CD8-positive, alpha-beta memory T cell (primary cell): ENCODE results near the gene SMARCAL1. TPM values are rescaled to one million over a fixed set of nuclear protein-coding genes. Genes with fewer than 3 reads are reported as not detected.

ENCODE experiments used
- CTCF ChIA-PET: fragments of 350-600 bp; sonication (Branson Sonifier 250); formaldehyde crosslinking; loops from one replicate; lab custom pipeline; 2021; ENCODE audit warnings: antibody characterized with exemption; lab: Charles Lee
- POLR2A ChIA-PET: fragments of 350-600 bp; sonication (Branson Sonifier 250); formaldehyde crosslinking; loops from one replicate; lab custom pipeline; 2021; ENCODE audit warnings: antibody characterized with exemption; lab: Charles Lee
- DNase-seq, 5 donors: peaks; one replicate each; pipeline versions ENCODE4 v3.0.0 to v3.0.0-alpha.2; 2020 to 2022; ENCODE audit warnings: mixed read lengths in 1 of 5
- H3K27ac ChIP-seq: one replicate; pipeline ENCODE4 v1.7.0; 2013; ENCODE audit warnings: low read depth, mild to moderate bottlenecking, low read length, moderate library complexity
- H3K27me3 ChIP-seq: 2 replicates; pipeline ENCODE4 v1.7.0; 2013; ENCODE audit warnings: low read length, mild to moderate bottlenecking; ENCODE audit not compliant: insufficient read depth, poor library complexity, severe bottlenecking
- H3K36me3 ChIP-seq: 2 replicates; pipeline ENCODE4 v1.7.0; 2013; ENCODE audit warnings: mild to moderate bottlenecking, low read length, moderate library complexity; ENCODE audit not compliant: insufficient read depth
- H3K4me1 ChIP-seq: 2 replicates; pipeline ENCODE4 v1.7.0; 2013; ENCODE audit warnings: mild to moderate bottlenecking, low read length, moderate library complexity; ENCODE audit not compliant: insufficient read depth
- H3K4me3 ChIP-seq: 2 replicates; pipeline ENCODE4 v1.7.0; 2013; ENCODE audit warnings: mild to moderate bottlenecking, low read length
- H3K9me3 ChIP-seq: 2 replicates; pipeline ENCODE4 v1.7.0; 2013; ENCODE audit warnings: mild to moderate bottlenecking, low read length
- H3K27ac Mint-ChIP-seq, 8 donors: one replicate each; pipeline ENCODE4 v1.8.0; 2020 to 2021; ENCODE audit warnings: mixed read lengths in 8 of 8, mild to moderate bottlenecking in 6 of 8, inconsistent platforms in 3 of 8, moderate library complexity in 3 of 8
- H3K27me3 Mint-ChIP-seq, 2 donors: one replicate each; pipeline ENCODE4 v1.8.0; 2020 to 2021; ENCODE audit warnings: mixed read lengths in 2 of 2, mild to moderate bottlenecking in 1 of 2, moderate library complexity in 1 of 2
- H3K36me3 Mint-ChIP-seq, 3 donors: one replicate each; pipeline ENCODE4 v1.8.0; 2020 to 2021; ENCODE audit warnings: mixed read lengths in 3 of 3, inconsistent platforms in 1 of 3, mild to moderate bottlenecking in 1 of 3
- H3K4me1 Mint-ChIP-seq, 3 donors: one replicate each; pipeline ENCODE4 v1.8.0; 2020 to 2021; ENCODE audit warnings: mixed read lengths in 3 of 3, inconsistent platforms in 1 of 3, mild to moderate bottlenecking in 1 of 3
- H3K4me3 Mint-ChIP-seq, 7 donors: one replicate each; pipeline ENCODE4 v1.8.0; 2020 to 2021; ENCODE audit warnings: mixed read lengths in 7 of 7, mild to moderate bottlenecking in 6 of 7, moderate library complexity in 4 of 7, inconsistent platforms in 2 of 7
- H3K9me3 Mint-ChIP-seq, 5 donors: one replicate each; pipeline ENCODE4 v1.8.0; 2020 to 2022; ENCODE audit warnings: mixed read lengths in 5 of 5, mild to moderate bottlenecking in 3 of 5, moderate library complexity in 2 of 5, inconsistent platforms in 1 of 5
- polyA plus RNA-seq: library from polyadenylated mRNA; unstranded; fragments of 300-500 nt; fragmentation: Illumina TruSeq; gene quantifications from one replicate; pipeline ENCODE4 v1.2.3, GENCODE V29; 2021
- total RNA-seq, 2 experiments: library from RNA; stranded (reverse); gene quantifications; one replicate each; pipeline ENCODE4 v1.2.3, GENCODE V29; 2021

Gene SMARCAL1
- total and polyA plus RNA-seq, 3 experiments from 2014 or later: 26.7 to 29.3 (median 28.2) TPM

DNA sequence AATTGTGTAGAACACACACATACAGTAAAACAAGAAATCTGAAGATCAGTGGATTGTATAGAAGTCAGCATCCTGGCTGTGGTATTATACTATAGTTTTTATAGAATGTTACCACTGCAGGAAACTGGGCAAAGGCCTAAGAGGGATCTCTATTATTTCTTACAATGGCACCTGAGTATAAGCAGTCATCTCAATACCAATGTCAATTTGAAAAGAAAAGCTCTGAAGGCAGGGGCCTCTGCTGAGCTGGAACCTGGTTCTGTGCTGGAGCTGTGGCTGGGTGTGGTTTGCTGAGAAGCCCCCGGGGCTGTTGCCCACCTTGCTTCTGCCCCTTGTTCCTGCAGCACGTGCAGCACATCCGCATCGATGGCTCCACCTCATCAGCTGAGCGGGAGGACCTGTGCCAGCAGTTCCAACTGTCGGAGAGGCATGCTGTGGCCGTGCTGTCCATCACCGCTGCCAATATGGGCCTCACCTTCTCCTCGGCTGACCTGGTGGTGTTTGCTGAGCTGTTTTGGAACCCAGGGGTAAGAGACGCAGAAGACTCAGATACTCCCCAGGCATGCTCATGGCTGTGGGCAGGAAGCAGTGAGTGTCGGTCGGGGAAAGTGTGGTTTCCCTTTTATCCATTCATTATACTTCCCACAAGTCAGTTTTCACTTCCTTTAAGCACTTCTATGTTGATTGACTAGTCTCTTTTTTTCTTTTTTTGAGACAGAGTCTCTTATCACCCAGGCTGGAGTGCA lies 62.8 kb downstream of the SMARCAL1 start:
- DNase-seq: peak in 1 of 5 donors; percentile 14
- CTCF ChIA-PET: no interaction called here
- POLR2A ChIA-PET: no interaction called here
- H3K27me3 Mint-ChIP-seq: no peaks in the 10 kb centered on the region
- Histone ChIP-seq H3K4me1 (peaks cover 5% of the 10 kb centered on the region), H3K27ac (no peak overlapping the region), H3K36me3 (peaks cover 21% of the 10 kb centered on the region), H3K27me3 (no peaks in the 10 kb centered on the region), H3K9me3 (no peaks in the 10 kb centered on the region), H3K4me3 (no peak overlapping the region)
- H3K4me3 Mint-ChIP-seq: no peak overlapping the region
- peak overlapping the region in 2 of 8 donors; percentile 14 to 84 for H3K27ac Mint-ChIP-seq
- H3K9me3 Mint-ChIP-seq: no peaks in the 10 kb centered on the region
- peaks cover 0 to 61% (median 20%) of the 10 kb centered on the region in 3 donors for H3K36me3 Mint-ChIP-seq
- peaks cover 4 to 11% (median 11%) of the 10 kb centered on the region in 3 donors for H3K4me1 Mint-ChIP-seq

DNA sequence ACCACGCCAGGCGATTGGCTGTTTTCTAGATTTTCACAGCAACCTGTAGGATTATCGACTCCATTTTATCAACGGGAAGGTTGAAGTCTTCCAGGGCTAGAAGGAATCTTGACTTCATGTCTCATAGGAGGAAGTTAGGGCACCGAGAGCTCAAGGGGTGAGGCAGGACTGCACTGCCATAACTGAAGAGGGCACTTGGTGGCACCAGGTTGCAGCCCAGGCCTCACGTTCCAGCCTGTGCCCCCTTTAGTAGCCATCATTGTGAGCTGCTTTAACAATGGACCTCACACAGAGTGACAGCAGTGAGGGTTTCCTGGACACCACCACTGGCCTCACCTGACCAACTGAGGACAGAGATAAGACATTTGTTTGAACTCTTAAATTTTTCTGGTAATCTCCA lies 63.5 kb downstream of the SMARCAL1 start:
- H3K4me1 ChIP-seq: peaks cover 5% of the 10 kb centered on the region
- H3K27ac Mint-ChIP-seq: peak overlapping the region in 1 of 8 donors; percentile 42
- CTCF ChIA-PET: no interaction called here
- peaks cover 21% of the 10 kb centered on the region for H3K36me3 ChIP-seq
- no peaks in the 10 kb centered on the region for H3K9me3 Mint-ChIP-seq
- peaks cover 4 to 11% (median 11%) of the 10 kb centered on the region in 3 donors for H3K4me1 Mint-ChIP-seq
- H3K36me3 Mint-ChIP-seq: peaks cover 0 to 62% (median 23%) of the 10 kb centered on the region in 3 donors
- DNase-seq: no peak
- POLR2A ChIA-PET: no interaction called here
- H3K27me3 Mint-ChIP-seq: no peaks in the 10 kb centered on the region
- no peak overlapping the region for H3K4me3 ChIP-seq
- H3K27ac ChIP-seq: no peak overlapping the region
- H3K27me3 ChIP-seq: no peaks in the 10 kb centered on the region
- no peaks in the 10 kb centered on the region for H3K9me3 ChIP-seq
- no peak overlapping the region for H3K4me3 Mint-ChIP-seq

DNA sequence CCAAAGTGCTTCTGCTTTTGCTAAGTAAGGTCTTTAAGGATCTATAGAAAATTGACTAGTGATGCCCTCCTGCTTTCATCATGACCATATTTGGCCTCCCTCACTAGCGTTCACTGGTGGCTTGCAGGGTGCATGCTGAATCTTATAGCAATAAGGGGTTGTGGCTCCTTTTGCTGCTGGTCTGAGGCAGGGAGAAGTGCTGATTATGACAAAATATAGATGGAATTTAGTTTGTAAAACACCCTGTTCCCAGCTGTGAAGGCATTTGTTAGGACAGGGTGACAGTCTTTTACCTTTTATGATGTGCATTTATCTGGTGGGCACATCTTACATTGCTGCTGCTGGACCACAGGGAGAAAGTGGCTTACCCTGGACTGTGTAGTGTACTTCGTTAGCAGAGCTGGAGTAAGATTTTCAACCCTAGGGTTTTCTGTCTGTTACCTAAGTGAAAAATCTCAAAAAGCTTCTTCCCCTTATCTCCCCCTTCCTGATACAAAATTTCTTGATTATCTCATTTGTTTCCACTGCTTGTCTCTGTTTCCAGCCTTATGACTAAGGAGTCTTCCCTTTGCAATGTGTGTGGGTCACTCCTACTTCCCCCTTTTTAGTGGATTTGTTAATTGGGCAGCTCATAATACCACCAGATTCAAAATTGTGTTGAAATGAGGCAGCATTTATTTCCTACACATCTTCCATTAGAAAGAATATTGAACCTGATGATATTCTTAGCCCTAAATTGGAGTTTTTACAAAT lies 65.2 kb downstream of the SMARCAL1 start:
- ChIA-PET POLR2A (no interaction called here), CTCF (no interaction called here)
- Mint-ChIP-seq H3K9me3 (no peaks in the 10 kb centered on the region), H3K27me3 (no peaks in the 10 kb centered on the region), H3K27ac (peak overlapping the region in 2 of 8 donors; percentile 2 to 36), H3K4me3 (no peak overlapping the region), H3K36me3 (peaks cover 3 to 66% (median 25%) of the 10 kb centered on the region in 3 donors), H3K4me1 (peaks cover 4 to 11% (median 11%) of the 10 kb centered on the region in 3 donors)
- DNase-seq: no peak
- Histone ChIP-seq H3K9me3 (no peaks in the 10 kb centered on the region), H3K4me3 (no peak overlapping the region), H3K27me3 (no peaks in the 10 kb centered on the region), H3K36me3 (peaks cover 23% of the 10 kb centered on the region), H3K4me1 (peaks cover 5% of the 10 kb centered on the region), H3K27ac (no peak overlapping the region)

DNA sequence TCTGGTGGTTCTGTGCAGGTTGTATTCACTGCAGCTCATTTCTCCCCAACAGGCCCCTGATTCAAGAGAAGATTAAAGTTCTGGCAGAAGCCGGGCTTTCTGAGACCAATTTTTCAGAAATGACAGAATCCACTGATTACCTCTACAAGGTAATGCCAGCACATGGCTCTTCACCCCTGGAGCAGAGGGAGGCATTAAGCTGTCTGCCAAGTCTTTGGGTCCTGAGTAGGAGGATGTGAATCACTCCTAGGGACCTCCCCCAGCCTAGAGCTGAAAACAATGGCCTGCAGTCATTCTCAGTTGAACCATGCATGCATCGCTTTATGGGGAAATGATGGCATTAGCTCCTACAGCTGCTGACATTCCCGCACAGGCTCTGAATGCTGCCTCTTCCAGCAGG lies 65.9 kb downstream of the SMARCAL1 start:
- no peaks in the 10 kb centered on the region for H3K27me3 Mint-ChIP-seq

DNA sequence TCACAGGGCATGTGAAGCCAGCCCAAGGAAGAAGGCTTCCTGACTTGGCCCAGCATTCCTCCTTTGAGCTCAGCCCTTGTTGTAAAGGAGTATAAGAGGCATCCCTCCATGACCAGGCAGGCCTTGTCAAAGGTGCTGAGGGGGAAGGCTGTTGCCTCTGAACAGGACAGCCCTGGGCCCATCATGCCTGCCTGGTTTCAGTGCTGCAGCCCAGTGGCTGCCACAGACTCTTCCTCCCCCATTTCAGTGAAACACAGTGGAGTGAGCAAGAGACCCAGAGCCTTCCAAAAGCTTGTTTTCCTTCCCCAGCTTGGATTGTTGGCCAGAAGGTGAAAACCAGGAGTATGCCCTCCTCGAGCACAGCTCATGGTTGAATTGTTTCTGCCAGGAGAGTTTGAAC lies 66.5 kb downstream of the SMARCAL1 start:
- DNase-seq: no peak
- Mint-ChIP-seq H3K36me3 (peaks cover 5 to 72% (median 29%) of the 10 kb centered on the region in 3 donors), H3K4me1 (peaks cover 4 to 11% (median 11%) of the 10 kb centered on the region in 3 donors), H3K27me3 (no peaks in the 10 kb centered on the region), H3K4me3 (no peak overlapping the region), H3K27ac (peak overlapping the region in 2 of 8 donors; percentile 38 to 58), H3K9me3 (no peaks in the 10 kb centered on the region)
- Histone ChIP-seq H3K4me1 (peaks cover 5% of the 10 kb centered on the region), H3K9me3 (no peaks in the 10 kb centered on the region), H3K4me3 (no peak overlapping the region), H3K36me3 (peaks cover 26% of the 10 kb centered on the region), H3K27me3 (no peaks in the 10 kb centered on the region), H3K27ac (no peak overlapping the region)
- ChIA-PET POLR2A (interaction anchor here (0.7 kb wide), 1 partner anchor 19 kb away, joined by 3 read pairs; no protein-coding TSS in a partner anchor), CTCF (no interaction called here)

More for the DNA sequence above, 65.9 kb downstream of the SMARCAL1 start:
- ChIA-PET POLR2A (no interaction called here), CTCF (no interaction called here)
- Mint-ChIP-seq H3K4me1 (peaks cover 4 to 11% (median 11%) of the 10 kb centered on the region in 3 donors), H3K4me3 (no peak overlapping the region), H3K27ac (peak overlapping the region in 1 of 8 donors; percentile 50), H3K36me3 (peaks cover 5 to 71% (median 29%) of the 10 kb centered on the region in 3 donors), H3K9me3 (no peaks in the 10 kb centered on the region)
- no peaks in the 10 kb centered on the region for H3K27me3 ChIP-seq
- no peak for DNase-seq
- H3K9me3 ChIP-seq: no peaks in the 10 kb centered on the region
- no peak overlapping the region for H3K4me3 ChIP-seq
- peaks cover 5% of the 10 kb centered on the region for H3K4me1 ChIP-seq
- peaks cover 26% of the 10 kb centered on the region for H3K36me3 ChIP-seq
- H3K27ac ChIP-seq: no peak overlapping the region

DNA sequence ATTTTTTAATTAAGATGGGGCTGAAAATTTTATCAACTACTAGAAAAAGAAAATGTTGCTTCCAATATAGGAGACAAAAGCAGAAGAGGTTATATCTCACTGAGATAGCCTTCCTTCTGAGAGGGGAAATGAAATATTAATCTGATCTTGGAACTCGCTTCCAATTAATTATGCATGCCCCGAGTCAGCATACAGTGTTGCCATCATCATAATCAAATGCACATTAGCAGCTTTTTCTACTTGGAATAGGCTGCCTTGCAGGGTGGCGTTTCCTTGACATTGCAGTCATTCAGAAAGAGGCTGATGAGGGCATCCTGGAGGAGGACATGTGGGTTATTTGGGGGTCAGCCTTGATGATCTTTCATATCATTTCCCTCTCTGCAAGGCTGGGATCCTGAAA lies 67.9 kb downstream of the SMARCAL1 start:
- CTCF ChIA-PET: no interaction called here
- Mint-ChIP-seq H3K9me3 (no peaks in the 10 kb centered on the region), H3K27me3 (no peaks in the 10 kb centered on the region)

DNA sequence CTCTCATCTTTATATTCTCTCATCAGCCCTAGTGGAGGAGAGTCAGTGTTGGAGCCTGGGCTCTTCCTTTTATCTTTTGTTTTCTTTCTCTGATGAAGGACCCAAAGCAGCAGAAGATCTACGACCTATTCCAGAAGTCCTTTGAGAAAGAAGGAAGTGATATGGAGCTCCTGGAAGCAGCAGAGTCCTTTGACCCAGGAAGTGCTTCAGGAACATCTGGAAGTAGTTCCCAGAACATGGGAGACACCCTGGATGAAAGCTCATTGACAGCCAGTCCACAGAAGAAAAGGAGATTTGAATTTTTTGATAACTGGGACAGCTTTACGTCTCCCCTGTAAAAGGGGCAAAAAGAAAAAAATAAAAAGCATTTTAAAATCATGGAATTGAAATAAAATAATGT lies 70.4 kb downstream of the SMARCAL1 start:
- CTCF ChIA-PET: no interaction called here
- Histone ChIP-seq H3K27ac (no peak overlapping the region), H3K27me3 (no peaks in the 10 kb centered on the region), H3K4me1 (no peaks in the 10 kb centered on the region), H3K4me3 (no peak overlapping the region), H3K36me3 (peaks cover 19% of the 10 kb centered on the region), H3K9me3 (no peaks in the 10 kb centered on the region)
- no peaks in the 10 kb centered on the region for H3K9me3 Mint-ChIP-seq
- H3K27ac Mint-ChIP-seq: no peak overlapping the region
- H3K36me3 Mint-ChIP-seq: peaks cover 5 to 47% (median 19%) of the 10 kb centered on the region in 3 donors
- POLR2A ChIA-PET: no interaction called here
- DNase-seq: no peak
- H3K4me3 Mint-ChIP-seq: no peak overlapping the region
- H3K27me3 Mint-ChIP-seq: no peaks in the 10 kb centered on the region
- H3K4me1 Mint-ChIP-seq: no peaks in the 10 kb centered on the region

More for the DNA sequence above, 67.9 kb downstream of the SMARCAL1 start:
- Histone ChIP-seq H3K36me3 (peaks cover 26% of the 10 kb centered on the region), H3K4me1 (peaks cover 1% of the 10 kb centered on the region), H3K27ac (no peak overlapping the region), H3K27me3 (no peaks in the 10 kb centered on the region), H3K9me3 (no peaks in the 10 kb centered on the region), H3K4me3 (no peak overlapping the region)
- POLR2A ChIA-PET: no interaction called here
- H3K36me3 Mint-ChIP-seq: peaks cover 5 to 68% (median 28%) of the 10 kb centered on the region in 3 donors
- no peak overlapping the region for H3K4me3 Mint-ChIP-seq
- no peak for DNase-seq
- peak overlapping the region in 1 of 8 donors; percentile 74 for H3K27ac Mint-ChIP-seq
- peaks cover 3 to 4% (median 3%) of the 10 kb centered on the region in 3 donors for H3K4me1 Mint-ChIP-seq

DNA sequence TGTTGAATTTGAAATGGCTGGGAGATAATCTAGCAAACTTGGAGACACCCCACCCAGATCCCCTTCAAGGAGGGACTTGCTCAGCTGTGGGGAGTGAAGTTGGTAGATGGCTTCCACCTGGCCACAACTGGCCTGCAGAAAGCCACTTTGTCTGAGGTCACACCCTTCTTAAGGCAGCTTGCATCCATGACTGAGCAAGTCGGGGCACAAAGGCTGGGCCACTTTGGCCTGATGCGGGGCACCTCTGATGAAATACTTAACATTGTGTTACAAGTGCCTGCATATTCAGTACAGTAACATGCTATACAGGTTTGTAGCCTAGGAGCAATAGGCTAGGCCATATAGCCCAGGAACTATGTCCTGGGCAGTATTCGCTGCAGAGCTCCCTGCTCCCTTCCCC lies 73.0 kb downstream of the SMARCAL1 start:
- ChIA-PET CTCF (no interaction called here), POLR2A (no interaction called here)
- Histone ChIP-seq H3K9me3 (no peaks in the 10 kb centered on the region), H3K27me3 (no peaks in the 10 kb centered on the region), H3K27ac (no peak overlapping the region), H3K4me3 (no peak overlapping the region), H3K36me3 (peaks cover 5% of the 10 kb centered on the region), H3K4me1 (no peaks in the 10 kb centered on the region)
- peak overlapping the region in 1 of 7 donors; percentile 37 for H3K4me3 Mint-ChIP-seq
- DNase-seq: no peak
- H3K36me3 Mint-ChIP-seq: peaks cover 5 to 23% (median 12%) of the 10 kb centered on the region in 3 donors
- H3K27ac Mint-ChIP-seq: no peak overlapping the region
- peaks cover 0 to 2% (median 0%) of the 10 kb centered on the region in 3 donors for H3K4me1 Mint-ChIP-seq
- H3K27me3 Mint-ChIP-seq: no peaks in the 10 kb centered on the region
- H3K9me3 Mint-ChIP-seq: no peaks in the 10 kb centered on the region
